Measurements from ENCODE around the gene SYNE1. TPM values are rescaled to one million over a fixed set of nuclear protein-coding genes. Genes with fewer than 3 reads are reported as not detected.

Gene SYNE1
- total RNA-seq, 4 donors from 2014 or later: 120 to 163 (median 137) TPM

DNA sequence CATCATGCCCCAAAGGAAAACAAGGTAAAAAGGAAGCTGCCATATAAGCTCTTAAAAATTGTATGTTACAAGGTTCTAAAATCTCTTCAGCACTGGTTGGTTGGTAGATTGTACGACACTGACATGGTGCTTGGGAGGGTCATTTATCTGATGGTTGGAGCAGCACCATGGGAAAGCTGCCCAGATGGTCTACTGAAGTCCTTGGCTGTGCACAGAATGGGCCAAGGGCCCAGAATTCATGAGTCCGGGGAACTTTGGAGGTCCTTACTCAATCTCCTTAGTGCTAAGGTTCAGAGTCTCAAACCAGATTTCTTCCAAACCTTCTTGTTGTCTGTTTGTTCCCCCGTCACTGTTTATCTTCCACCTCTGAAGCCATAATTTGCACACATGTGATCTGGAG is 515.3 kb downstream of the SYNE1 start:
- no peak overlapping the region for H3K4me3 ChIP-seq
- no peak for DNase-seq (ENCODE audit: low spot score in 2 of 2)
- WGBS, 2 donors: 62 to 77% methylated on average over 3 of the region's 3 CpGs
- H3K4me1 ChIP-seq: peaks cover 0 to 17% (median 2%) of the 10 kb centered on the region in 4 donors
- peaks cover 0 to 43% (median 0%) of the 10 kb centered on the region in 3 donors for H3K36me3 ChIP-seq
- no peaks in the 10 kb centered on the region for H3K27me3 ChIP-seq
- H3K9me3 ChIP-seq: no peaks in the 10 kb centered on the region
- TF ChIP-seq EP300 (IDR thresholded peaks at IDR 0.05) (no peak), POLR2A (IDR thresholded peaks at IDR 0.05) (no peak)
- TF ChIP-seq, protein P1, sequence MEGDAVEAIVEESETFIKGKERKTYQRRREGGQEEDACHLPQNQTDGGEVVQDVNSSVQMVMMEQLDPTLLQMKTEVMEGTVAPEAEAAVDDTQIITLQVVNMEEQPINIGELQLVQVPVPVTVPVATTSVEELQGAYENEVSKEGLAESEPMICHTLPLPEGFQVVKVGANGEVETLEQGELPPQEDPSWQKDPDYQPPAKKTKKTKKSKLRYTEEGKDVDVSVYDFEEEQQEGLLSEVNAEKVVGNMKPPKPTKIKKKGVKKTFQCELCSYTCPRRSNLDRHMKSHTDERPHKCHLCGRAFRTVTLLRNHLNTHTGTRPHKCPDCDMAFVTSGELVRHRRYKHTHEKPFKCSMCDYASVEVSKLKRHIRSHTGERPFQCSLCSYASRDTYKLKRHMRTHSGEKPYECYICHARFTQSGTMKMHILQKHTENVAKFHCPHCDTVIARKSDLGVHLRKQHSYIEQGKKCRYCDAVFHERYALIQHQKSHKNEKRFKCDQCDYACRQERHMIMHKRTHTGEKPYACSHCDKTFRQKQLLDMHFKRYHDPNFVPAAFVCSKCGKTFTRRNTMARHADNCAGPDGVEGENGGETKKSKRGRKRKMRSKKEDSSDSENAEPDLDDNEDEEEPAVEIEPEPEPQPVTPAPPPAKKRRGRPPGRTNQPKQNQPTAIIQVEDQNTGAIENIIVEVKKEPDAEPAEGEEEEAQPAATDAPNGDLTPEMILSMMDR (IDR thresholded peaks at IDR 0.05): no peak
- no peak overlapping the region for H3K27ac ChIP-seq

DNA sequence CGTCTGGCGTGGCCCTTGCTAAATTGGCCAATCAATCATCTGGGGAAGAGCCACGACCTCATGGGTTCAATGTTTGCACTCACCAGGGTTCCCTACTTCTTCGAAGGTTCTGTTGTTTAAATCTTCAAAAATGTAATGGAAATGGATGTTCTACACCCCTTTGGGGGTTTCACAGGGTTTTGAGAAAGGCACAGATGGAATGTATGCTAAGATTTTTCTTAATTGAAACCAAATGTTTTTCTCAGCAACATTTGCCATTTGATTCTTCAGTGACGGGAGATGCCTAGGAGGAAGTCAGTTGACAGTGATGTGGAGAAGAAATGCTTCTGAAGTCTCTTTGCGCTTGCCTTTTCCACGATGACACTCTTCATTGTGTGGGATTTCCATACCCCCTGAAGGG is 517.3 kb downstream of the SYNE1 start:
- DNase-seq (ENCODE audit: low spot score in 2 of 2): no peak
- TF ChIP-seq POLR2A (IDR thresholded peaks at IDR 0.05): no peak
- TF ChIP-seq, protein P1 (IDR thresholded peaks at IDR 0.05): no peak
- TF ChIP-seq EP300 (IDR thresholded peaks at IDR 0.05): no peak
- H3K27me3 ChIP-seq: no peaks in the 10 kb centered on the region
- no peaks in the 10 kb centered on the region for H3K9me3 ChIP-seq
- 71 to 81% methylated on average over 7 of the region's 7 CpGs for WGBS, 2 donors
- H3K4me3 ChIP-seq: no peak overlapping the region
- H3K4me1 ChIP-seq: peaks cover 0 to 17% (median 2%) of the 10 kb centered on the region in 4 donors
- H3K36me3 ChIP-seq: peaks cover 0 to 41% (median 0%) of the 10 kb centered on the region in 3 donors
- H3K27ac ChIP-seq: no peak overlapping the region

DNA sequence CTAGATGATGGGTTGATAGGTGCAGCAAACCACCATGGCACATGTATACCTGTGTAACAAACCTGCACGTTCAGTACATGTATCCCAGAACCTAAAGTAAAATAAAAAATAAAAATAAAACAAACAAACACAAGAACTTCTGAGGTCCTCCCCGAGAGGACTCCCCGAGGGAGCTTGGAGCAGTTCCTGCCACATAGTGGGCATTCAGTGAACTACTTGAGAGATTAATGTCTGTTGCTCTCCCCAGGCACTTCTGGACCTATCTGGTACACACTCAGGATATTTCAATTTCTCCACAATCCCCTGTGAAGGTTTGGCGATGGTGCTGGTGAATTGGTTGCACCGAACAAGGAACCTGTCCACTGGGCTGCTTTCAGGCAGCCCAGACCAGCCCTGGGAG is 518.5 kb downstream of the SYNE1 start:
- Histone ChIP-seq H3K9me3 (no peaks in the 10 kb centered on the region), H3K27me3 (no peaks in the 10 kb centered on the region), H3K4me3 (no peak overlapping the region), H3K4me1 (peaks cover 0 to 10% (median 2%) of the 10 kb centered on the region in 4 donors), H3K36me3 (peaks cover 0 to 41% (median 0%) of the 10 kb centered on the region in 3 donors), H3K27ac (no peak overlapping the region)
- no peak for DNase-seq (ENCODE audit: low spot score in 2 of 2)
- TF ChIP-seq POLR2A (IDR thresholded peaks at IDR 0.05): no peak
- TF ChIP-seq EP300 (IDR thresholded peaks at IDR 0.05): no peak
- TF ChIP-seq, protein P1 (IDR thresholded peaks at IDR 0.05): no peak
- 85 to 91% methylated on average over 5 of the region's 5 CpGs for WGBS, 2 donors

DNA sequence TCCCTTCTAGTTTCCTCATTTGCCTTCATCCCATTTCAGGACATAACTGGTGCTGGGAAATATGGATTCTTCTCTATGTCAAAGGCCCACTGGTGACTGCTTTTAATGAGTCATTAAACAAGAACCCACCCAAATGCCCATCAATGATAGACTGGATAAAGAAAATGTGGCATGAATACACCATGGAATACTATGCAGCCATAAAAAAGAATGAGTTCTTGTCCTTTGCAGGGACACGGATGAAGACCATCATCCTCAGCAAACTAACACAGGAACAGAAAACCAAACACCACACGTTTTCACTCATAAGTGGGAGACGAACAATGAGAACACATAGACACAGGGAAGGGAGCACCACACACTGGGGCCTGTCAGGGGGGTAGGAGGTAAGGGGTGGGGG is 518.9 kb downstream of the SYNE1 start:
- Histone ChIP-seq H3K27ac (no peak overlapping the region), H3K4me1 (peaks cover 0 to 7% (median 2%) of the 10 kb centered on the region in 4 donors), H3K36me3 (peaks cover 0 to 41% (median 0%) of the 10 kb centered on the region in 3 donors), H3K4me3 (no peak overlapping the region), H3K27me3 (no peaks in the 10 kb centered on the region), H3K9me3 (no peaks in the 10 kb centered on the region)
- DNase-seq (ENCODE audit: low spot score in 2 of 2): no peak
- WGBS, 2 donors: 90 to 96% methylated on average over 3 of the region's 3 CpGs
- TF ChIP-seq, protein P1 (IDR thresholded peaks at IDR 0.05): no peak
- TF ChIP-seq EP300 (IDR thresholded peaks at IDR 0.05): no peak
- TF ChIP-seq POLR2A (IDR thresholded peaks at IDR 0.05): no peak

DNA sequence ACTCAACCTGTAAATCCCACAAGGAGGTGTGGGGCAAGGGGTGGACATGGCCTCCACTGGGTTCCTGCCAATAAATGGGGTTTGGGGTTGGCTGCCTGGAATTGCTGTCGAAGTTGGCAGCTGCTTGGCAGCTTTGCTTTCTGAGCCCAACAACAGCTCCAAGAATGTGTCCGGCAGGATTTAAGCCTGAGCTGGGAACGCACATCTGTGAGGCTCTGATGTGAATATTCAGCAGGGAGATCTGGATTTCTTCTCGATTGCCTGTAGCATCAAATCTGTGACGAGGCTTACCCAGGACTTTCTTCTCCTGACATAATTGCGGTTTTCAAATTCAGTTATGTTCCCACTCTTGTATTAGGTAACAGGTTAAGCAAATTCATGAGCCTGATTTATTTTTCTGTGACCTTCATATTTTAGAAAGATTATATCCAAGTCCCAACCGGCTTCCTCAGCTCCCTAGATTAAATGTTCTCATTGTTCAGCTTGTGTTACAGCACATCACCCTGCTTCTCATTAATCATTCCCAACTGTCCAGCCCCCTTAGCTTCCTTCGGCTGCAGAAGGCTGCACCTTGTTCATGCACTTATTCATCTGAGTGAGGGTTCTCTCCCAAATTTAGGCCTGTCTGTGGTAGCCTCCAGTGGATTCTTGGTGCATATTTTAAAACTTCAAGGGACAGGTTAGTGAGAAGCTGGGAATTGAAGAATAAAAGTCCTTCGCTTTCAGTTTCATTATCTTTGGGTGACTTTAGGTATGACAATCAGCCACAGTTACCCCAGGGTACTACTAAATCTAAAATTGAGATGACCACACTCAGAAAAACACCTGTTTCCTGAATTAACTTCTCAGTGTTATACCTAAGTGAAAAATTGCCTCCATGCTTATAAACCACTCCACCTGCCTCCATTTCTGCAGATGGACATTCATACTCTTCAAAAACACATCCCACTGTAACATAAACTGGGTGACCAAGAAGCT is 519.7 kb downstream of the SYNE1 start:
- Histone ChIP-seq H3K4me1 (peaks cover 0 to 11% (median 2%) of the 10 kb centered on the region in 4 donors), H3K27me3 (no peaks in the 10 kb centered on the region), H3K9me3 (no peaks in the 10 kb centered on the region), H3K27ac (no peak overlapping the region), H3K36me3 (peaks cover 0 to 37% (median 0%) of the 10 kb centered on the region in 3 donors), H3K4me3 (no peak overlapping the region)
- TF ChIP-seq, protein P1 (IDR thresholded peaks at IDR 0.05): no peak
- TF ChIP-seq EP300 (IDR thresholded peaks at IDR 0.05) (no peak), POLR2A (IDR thresholded peaks at IDR 0.05) (no peak)
- 28 to 32% methylated on average over 9 of the region's 9 CpGs for WGBS, 2 donors
- no peak for DNase-seq (ENCODE audit: low spot score in 2 of 2)
